GM19025 (cell line): ENCODE data around the gene CLIP1.
"Not testable (repeated sequence)": the region's sequence is repeated elsewhere in the genome, so short reads cannot be mapped to it uniquely, and the experiment has no call there.

Source experiments
- ATAC-seq: cut with Tn5 transposase; IDR thresholded peaks from one replicate; pipeline ENCODE4 v1.9.1; 2021; ENCODE audit warnings: mild to moderate bottlenecking, low read depth, moderate library complexity; ENCODE audit not compliant: unreplicated experiment

Gene CLIP1

DNA sequence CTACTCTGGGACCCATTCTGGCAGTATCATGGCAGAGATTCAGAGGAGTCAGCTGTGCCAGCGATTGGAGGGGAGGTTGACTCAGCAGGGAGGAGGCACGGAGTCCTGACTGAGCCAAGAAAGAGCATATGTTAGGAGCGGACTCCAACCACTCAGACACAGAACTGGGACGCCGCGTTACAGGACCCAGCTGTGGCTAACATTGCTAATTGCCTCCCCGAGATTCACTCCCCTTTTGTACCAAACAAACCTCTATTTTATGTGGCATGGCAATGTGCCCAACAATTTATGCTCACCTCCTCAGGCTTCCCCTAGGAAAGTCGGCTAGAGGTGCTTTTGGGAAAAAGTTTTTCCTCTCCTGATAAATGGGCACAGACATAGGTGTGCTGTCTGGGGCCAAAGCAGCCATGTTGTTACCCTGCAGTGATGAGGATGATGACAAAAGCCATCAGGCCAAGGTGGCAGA lies 15.2 kb upstream of the CLIP1 start:
- ATAC-seq: no peak

- no peak for ATAC-seq
Observed at GRCh38 chr12:122435186-122435585, 12.7 kb upstream of the CLIP1 start.

- ATAC-seq: not testable (repeated sequence)
Observed at GRCh38 chr12:122429043-122429442, 6.6 kb upstream of the CLIP1 start.

DNA sequence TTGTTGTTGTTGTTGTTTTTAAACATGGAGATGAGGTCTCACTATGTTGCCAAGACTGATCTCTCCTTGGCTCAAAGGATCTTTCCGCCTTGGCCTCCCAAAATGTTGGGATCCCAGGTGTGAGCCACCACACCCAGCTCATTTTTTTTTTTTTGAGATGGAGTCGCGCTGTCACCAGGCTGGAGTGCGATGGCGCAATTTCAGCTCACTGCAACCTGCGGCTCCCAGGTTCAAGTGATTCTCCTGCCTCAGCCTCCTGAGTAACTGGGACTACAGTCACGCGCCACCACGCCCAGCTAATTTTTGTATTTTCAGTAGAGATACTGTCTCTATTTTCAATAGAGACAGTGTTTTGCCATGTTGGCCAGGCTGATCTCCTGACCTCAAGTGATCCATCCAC lies 4.9 kb upstream of the CLIP1 start:
- no peak for ATAC-seq

GRCh38 chr12:122423258-122424165 lies 1.0 kb upstream of the CLIP1 start:
- no peak for ATAC-seq

GRCh38 chr12:122422730-122423257 lies 325 bp upstream of the CLIP1 start:
- no peak for ATAC-seq

DNA sequence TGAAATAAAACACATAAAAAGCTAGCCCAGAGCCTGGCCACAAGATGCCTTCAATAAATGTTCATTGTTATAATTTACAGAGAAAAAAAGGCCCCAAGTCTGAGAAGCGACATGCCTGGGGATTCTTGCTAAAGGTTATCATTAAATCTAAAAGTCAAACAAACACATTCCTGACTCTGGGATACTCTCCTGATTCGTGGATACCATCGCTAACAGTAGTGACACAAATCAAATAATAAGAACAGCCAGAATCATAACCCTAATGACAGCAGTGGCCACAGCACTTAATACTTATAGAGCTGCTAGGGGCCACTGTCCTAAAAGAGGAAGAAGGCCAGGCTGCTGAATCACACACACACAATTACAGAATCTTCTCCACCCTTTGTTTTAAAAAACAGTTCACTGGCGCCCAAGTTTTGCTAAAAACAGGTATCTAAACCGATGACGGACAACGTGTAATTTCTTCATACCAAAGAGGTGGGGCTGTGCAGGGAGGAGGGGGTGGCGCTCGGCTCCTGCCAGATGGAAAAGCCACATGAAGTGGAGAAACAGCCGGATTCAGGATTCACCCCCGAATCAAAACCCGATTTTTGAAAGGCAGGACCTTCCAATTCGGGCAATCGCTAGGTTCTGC lies 1.2 kb downstream of the CLIP1 start:
- ATAC-seq: no peak

DNA sequence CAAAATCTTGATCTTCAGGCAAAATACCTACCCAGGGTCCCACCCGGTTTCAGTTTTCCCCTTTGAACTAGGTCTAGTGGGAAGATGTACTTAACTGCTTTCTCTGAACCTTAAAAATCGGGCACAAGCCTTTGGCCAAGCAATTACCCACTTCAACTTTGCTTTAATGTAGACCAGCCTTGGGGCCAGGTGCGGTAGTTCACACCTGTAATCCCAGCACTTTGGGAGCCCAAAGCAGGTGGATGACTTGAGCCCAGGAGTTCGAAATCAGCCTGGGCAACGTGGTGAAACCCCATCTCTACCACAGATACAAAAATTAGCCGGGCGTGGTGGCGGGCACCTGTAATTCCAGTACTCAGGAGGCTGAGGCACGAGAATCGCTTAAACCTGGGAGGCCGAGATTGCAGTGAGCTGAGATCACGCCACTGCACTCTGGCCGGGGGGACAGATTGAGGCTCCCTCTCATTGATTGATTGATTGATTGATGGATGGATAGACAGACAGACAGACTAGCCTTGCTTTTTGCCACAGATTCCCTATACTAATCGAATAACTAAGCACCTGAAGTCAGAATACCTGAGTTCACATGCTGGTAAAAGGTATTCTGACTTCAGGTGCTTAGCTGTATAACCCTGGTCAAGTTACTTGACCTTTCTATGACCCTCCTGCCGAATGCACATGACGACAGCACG lies 1.9 kb downstream of the CLIP1 start:
- no peak for ATAC-seq

- not testable (repeated sequence) for ATAC-seq
Observed at GRCh38 chr12:122419094-122419493, 3.4 kb downstream of the CLIP1 start.

DNA sequence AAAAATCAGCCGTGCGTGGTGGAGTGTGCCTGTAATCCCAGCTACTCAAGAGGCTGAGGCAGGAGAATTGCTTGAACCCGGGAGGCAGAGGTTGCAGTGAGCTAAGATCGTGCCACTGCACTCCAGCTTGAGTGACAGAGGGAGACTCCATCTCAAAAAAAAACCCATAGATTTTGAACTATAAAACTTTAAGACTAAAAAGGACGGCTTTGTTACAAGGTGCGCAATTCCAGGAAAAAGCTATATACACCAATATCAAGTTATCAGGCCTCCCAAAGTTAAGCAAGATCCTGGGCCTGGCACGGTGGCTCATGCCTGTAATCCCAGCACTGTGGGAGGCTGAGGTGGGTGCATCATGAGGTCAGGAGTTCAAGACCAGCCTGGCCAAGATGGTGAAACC lies 6.8 kb downstream of the CLIP1 start:
- ATAC-seq: not testable (repeated sequence)

GRCh38 chr12:122413516-122414404 lies 8.7 kb downstream of the CLIP1 start:
- no peak for ATAC-seq

DNA sequence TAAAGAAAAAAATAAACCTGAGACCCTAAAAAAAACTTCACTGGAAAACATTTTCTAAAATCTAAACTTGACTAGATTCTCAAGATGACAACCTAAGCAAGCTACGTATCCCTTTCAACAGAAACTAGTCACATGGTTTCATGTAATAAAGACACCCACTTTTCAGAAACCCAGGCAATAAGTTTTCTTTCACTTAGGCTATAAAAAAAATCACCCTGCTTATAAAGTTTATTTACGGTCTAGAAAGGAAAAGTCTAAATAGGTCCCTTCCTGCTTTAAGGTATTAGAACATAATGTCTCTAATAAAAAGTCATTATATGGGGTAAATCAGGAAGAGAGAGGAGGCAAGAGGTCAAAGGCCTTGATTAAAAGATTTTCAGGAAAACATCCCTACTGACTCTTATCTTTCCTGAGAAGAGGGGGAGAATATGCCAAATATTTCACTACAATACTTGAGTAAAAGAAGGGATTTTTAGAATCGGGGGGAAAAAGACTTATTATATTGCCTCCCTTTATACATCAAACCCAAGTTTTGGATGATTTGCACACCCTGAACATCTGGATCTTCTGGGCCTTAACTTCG lies 9.5 kb downstream of the CLIP1 start:
- no peak for ATAC-seq

- no peak for ATAC-seq
Observed at GRCh38 chr12:122411537-122411936, 10.9 kb downstream of the CLIP1 start.

DNA sequence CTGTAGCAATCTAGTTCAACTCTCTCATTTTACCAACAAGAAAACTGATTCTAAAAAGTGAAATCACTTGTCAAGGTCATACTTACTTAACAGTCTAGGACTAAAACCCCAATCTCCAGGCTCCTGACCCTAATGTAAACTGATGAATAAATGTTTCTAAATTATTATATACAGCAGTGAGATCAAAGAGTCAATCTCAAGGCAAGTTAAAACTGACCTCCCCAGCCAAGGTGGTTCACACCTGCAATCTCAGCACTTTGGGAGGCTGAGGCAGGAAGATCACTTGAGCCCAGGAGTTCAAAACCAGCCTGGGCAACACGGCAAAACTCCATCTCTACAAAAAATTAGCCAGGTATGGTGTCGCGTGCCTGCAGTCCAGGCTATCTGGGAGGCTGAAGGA lies 15.3 kb downstream of the CLIP1 start:
- ATAC-seq: no peak

DNA sequence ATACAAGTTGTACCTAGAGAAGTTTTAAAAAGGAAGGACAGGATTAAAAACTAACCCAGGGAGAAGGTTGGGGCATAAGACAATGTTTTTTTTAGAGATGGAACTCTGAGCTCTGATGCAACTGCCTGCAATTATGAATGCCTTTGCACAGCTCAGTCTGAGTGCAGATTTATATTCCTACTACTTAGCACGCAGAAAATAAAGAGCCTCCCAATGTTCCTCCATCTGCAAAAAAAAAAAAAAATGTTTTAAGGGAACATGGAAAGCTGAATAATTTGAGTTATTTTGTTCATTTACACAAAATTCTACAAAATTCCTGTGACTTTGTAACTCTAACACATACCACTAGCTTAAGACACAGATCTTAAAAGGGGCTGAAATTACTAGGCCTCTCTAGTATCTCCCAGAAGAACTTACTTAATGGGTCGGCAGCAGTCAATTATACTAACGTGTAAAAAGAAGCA lies 15.7 kb downstream of the CLIP1 start:
- ATAC-seq: no peak

DNA sequence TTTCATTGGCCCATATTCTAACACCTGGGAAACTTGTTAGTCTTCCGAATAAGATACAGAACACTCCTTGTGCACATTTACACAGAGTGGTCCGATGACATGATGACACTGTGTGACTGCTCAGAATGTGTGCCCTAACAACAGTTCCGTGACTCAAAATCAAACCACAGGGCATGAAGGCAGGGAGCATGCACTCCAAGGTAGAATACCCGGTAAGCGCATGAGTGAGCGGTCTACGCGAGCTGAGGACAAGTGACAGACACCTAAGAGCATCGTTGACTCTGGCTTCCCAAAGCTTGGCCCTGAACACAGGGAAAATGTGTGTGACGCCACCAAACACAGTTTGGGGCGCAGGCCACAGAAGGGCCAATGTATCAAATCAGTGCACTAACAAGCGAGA lies 18.6 kb downstream of the CLIP1 start:
- ATAC-seq: no peak

DNA sequence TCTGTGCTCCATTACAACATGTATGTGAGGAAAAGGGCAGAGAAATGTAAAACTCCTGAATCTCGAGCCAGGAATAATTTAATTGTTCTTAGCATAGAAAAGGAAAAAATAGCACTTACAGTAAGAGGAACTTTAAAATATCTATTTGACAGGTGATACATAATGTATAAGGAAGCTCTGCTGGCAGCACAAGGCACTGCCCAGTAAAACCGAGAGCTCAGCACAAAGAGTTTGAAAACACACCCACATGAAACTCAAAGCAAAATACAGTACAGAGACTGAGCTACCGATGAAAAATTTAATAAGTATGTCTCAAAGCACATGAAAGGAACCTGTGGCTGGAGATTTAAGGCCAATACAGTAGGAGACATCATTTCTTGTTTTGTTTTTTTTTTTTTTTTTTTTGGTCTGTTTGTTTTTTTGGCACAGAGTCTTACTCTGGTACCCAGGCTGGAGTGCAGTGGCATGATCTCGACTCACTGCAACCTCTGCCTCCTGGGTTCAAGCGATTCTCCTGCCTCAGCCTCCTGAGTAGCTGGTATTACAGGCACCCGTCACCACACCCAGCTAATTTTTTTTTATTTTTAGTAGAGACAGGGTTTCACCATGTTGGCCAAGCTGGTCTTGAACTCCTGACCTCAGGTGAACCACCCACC lies 19.2 kb downstream of the CLIP1 start:
- no peak for ATAC-seq

- ATAC-seq: no peak
Observed at GRCh38 chr12:122402264-122402663, 20.2 kb downstream of the CLIP1 start.
